ENCODE measurements around the gene STON1. TPM values are rescaled to one million over a fixed set of nuclear protein-coding genes. Genes with fewer than 3 reads are reported as not detected.

Gene STON1
- total RNA-seq, 1 experiment from 2014 or later = 1.5 TPM

- ChIA-PET POLR2A (no interaction called here), CTCF (no interaction called here)
- H3K27me3 Mint-ChIP-seq (ENCODE audit: insufficient read depth, unreplicated experiment) = no peaks in the 10 kb centered on the region
- no peak overlapping the region for H3K4me3 Mint-ChIP-seq (ENCODE audit: unreplicated experiment)
- TF ChIP-seq CTCF (IDR thresholded peaks at IDR 0.05; ENCODE audit: insufficient read depth in 1 of 2, low read depth in 1 of 2, low read length in 1 of 2, severe bottlenecking in 1 of 2, unreplicated experiment in 1 of 2) = no peak
- H3K9me3 Mint-ChIP-seq (ENCODE audit: unreplicated experiment) = no peaks in the 10 kb centered on the region
- peaks cover 18% of the 10 kb centered on the region for H3K4me1 ChIP-seq
- no peak overlapping the region for H3K4me3 ChIP-seq (ENCODE audit: low read depth, low read length)
- no peak for DNase-seq
- H3K36me3 Mint-ChIP-seq (ENCODE audit: insufficient read depth, unreplicated experiment) = peaks cover 40% of the 10 kb centered on the region
- H3K4me1 Mint-ChIP-seq (ENCODE audit: low read depth, unreplicated experiment) = peaks cover 13% of the 10 kb centered on the region
- no peaks in the 10 kb centered on the region; the same call in 1 of the 2 replicates for H3K36me3 ChIP-seq (ENCODE audit: control insufficient read depth, insufficient read depth, low read length)
- H3K27me3 ChIP-seq (replicated peaks; ENCODE audit: control insufficient read depth, insufficient read depth, low read length) = no peaks in the 10 kb centered on the region
- no TSS peak for BruUV-seq (replicated peaks)
- H3K27ac Mint-ChIP-seq (ENCODE audit: unreplicated experiment) = no peak overlapping the region
- intact Hi-C loops (cut with micrococcal nuclease; ENCODE audit: unreplicated experiment) = no loop called here
- H3K9me3 ChIP-seq = no peaks in the 10 kb centered on the region
Measured at GRCh38 chr2:48511849-48512470, 18.0 kb upstream of the STON1 start.

- no peak for TF ChIP-seq CTCF (IDR thresholded peaks at IDR 0.05; ENCODE audit: insufficient read depth in 1 of 2, low read depth in 1 of 2, low read length in 1 of 2, severe bottlenecking in 1 of 2, unreplicated experiment in 1 of 2)
- intact Hi-C loops (cut with micrococcal nuclease; ENCODE audit: unreplicated experiment) = no loop called here
- CTCF ChIA-PET = no interaction called here
- peaks cover 18% of the 10 kb centered on the region for H3K4me1 ChIP-seq
- Mint-ChIP-seq H3K36me3 (ENCODE audit: insufficient read depth, unreplicated experiment) (peaks cover 40% of the 10 kb centered on the region), H3K27me3 (ENCODE audit: insufficient read depth, unreplicated experiment) (no peaks in the 10 kb centered on the region), H3K4me1 (ENCODE audit: low read depth, unreplicated experiment) (peaks cover 13% of the 10 kb centered on the region), H3K9me3 (ENCODE audit: unreplicated experiment) (no peaks in the 10 kb centered on the region), H3K4me3 (ENCODE audit: unreplicated experiment) (no peak overlapping the region), H3K27ac (ENCODE audit: unreplicated experiment) (no peak overlapping the region)
- POLR2A ChIA-PET = no interaction called here
- no peaks in the 10 kb centered on the region; the same call in 1 of the 2 replicates for H3K36me3 ChIP-seq (ENCODE audit: control insufficient read depth, insufficient read depth, low read length)
- BruUV-seq (replicated peaks) = no TSS peak
- H3K4me3 ChIP-seq (ENCODE audit: low read depth, low read length) = no peak overlapping the region
- H3K27me3 ChIP-seq (replicated peaks; ENCODE audit: control insufficient read depth, insufficient read depth, low read length) = no peaks in the 10 kb centered on the region
- H3K9me3 ChIP-seq = no peaks in the 10 kb centered on the region
- no peak for DNase-seq
Measured at GRCh38 chr2:48512571-48512970, 17.4 kb upstream of the STON1 start.

GRCh38 chr2:48514348-48515003 is 15.5 kb upstream of the STON1 start:
- no peaks in the 10 kb centered on the region for H3K27me3 Mint-ChIP-seq (ENCODE audit: insufficient read depth, unreplicated experiment)
- no peaks in the 10 kb centered on the region for H3K27me3 ChIP-seq (replicated peaks; ENCODE audit: control insufficient read depth, insufficient read depth, low read length)
- POLR2A ChIA-PET = no interaction called here
- CTCF ChIA-PET = no interaction called here
- H3K36me3 ChIP-seq (ENCODE audit: control insufficient read depth, insufficient read depth, low read length) = no peaks in the 10 kb centered on the region; the same call in 1 of the 2 replicates
- H3K4me3 ChIP-seq (ENCODE audit: low read depth, low read length) = no peak overlapping the region
- no peaks in the 10 kb centered on the region for H3K9me3 ChIP-seq
- no peaks in the 10 kb centered on the region for H3K9me3 Mint-ChIP-seq (ENCODE audit: unreplicated experiment)
- no peak overlapping the region for H3K27ac Mint-ChIP-seq (ENCODE audit: unreplicated experiment)
- no peak overlapping the region for H3K4me3 Mint-ChIP-seq (ENCODE audit: unreplicated experiment)
- intact Hi-C loops (cut with micrococcal nuclease; ENCODE audit: unreplicated experiment) = no loop called here
- BruUV-seq (replicated peaks) = no TSS peak
- H3K36me3 Mint-ChIP-seq (ENCODE audit: insufficient read depth, unreplicated experiment) = peaks cover 54% of the 10 kb centered on the region
- DNase-seq = no peak
- H3K4me1 Mint-ChIP-seq (ENCODE audit: low read depth, unreplicated experiment) = no peaks in the 10 kb centered on the region
- TF ChIP-seq CTCF (IDR thresholded peaks at IDR 0.05; ENCODE audit: insufficient read depth in 1 of 2, low read depth in 1 of 2, low read length in 1 of 2, severe bottlenecking in 1 of 2, unreplicated experiment in 1 of 2) = no peak
- H3K4me1 ChIP-seq = peaks cover 3% of the 10 kb centered on the region

All from Caco-2 (cell line).